Measurements from ENCODE around the gene COL5A1. TPM values are rescaled to one million over a fixed set of nuclear protein-coding genes. Genes with fewer than 3 reads are reported as not detected.

COL5A1 gene
- 53.8 TPM for polyA plus RNA-seq (2012; ENCODE audit: insufficient read length, low read depth)

- TF ChIP-seq POLR2AphosphoS5 (IDR thresholded peaks at IDR 0.05; ENCODE audit: low read depth, low read length) (peak; percentile 56), REST (IDR thresholded peaks at IDR 0.05; ENCODE audit: insufficient read depth in 1 of 2, low read depth in 2 of 2, low read length in 2 of 2) (no peak), FOXP2 (optimal IDR thresholded peaks at IDR 0.05; ENCODE audit: borderline replicate concordance, extremely low read depth, extremely low read length, insufficient read depth) (no peak), TAF1 (IDR thresholded peaks at IDR 0.05; ENCODE audit: borderline replicate concordance, insufficient read depth, low read length) (no peak), SIN3A (IDR thresholded peaks at IDR 0.05; ENCODE audit: borderline replicate concordance, insufficient read depth, low read length) (no peak)
These were observed at the start of gene COL5A1 for GRCh38 chr9:134641173-134641989. COL5A1 (plus strand) TSS chr9:134641803; CDS start chr9:134642188, 385 bp downstream.

GRCh38 chr9:134592018-134592818 is 49.4 kb upstream of the COL5A1 start:
- TF ChIP-seq POLR2AphosphoS5 (IDR thresholded peaks at IDR 0.05; ENCODE audit: low read depth, low read length) (no peak), FOXP2 (optimal IDR thresholded peaks at IDR 0.05; ENCODE audit: borderline replicate concordance, extremely low read depth, extremely low read length, insufficient read depth) (no peak), TAF1 (IDR thresholded peaks at IDR 0.05; ENCODE audit: borderline replicate concordance, insufficient read depth, low read length) (no peak)

- TF ChIP-seq TAF1 (IDR thresholded peaks at IDR 0.05; ENCODE audit: borderline replicate concordance, insufficient read depth, low read length): no peak
- no peak for TF ChIP-seq SIN3A (IDR thresholded peaks at IDR 0.05; ENCODE audit: borderline replicate concordance, insufficient read depth, low read length)
- TF ChIP-seq FOXP2 (optimal IDR thresholded peaks at IDR 0.05; ENCODE audit: borderline replicate concordance, extremely low read depth, extremely low read length, insufficient read depth): no peak
- TF ChIP-seq REST (IDR thresholded peaks at IDR 0.05; ENCODE audit: insufficient read depth in 1 of 2, low read depth in 2 of 2, low read length in 2 of 2): no peak
These were observed 48.8 kb upstream of the COL5A1 start for GRCh38 chr9:134592819-134593200.

GRCh38 chr9:134593286-134594077 is 48.1 kb upstream of the COL5A1 start:
- TF ChIP-seq POLR2AphosphoS5 (IDR thresholded peaks at IDR 0.05; ENCODE audit: low read depth, low read length): no peak

GRCh38 chr9:134594078-134594941 is 47.3 kb upstream of the COL5A1 start:
- TF ChIP-seq FOXP2 (optimal IDR thresholded peaks at IDR 0.05; ENCODE audit: borderline replicate concordance, extremely low read depth, extremely low read length, insufficient read depth) (no peak), SIN3A (IDR thresholded peaks at IDR 0.05; ENCODE audit: borderline replicate concordance, insufficient read depth, low read length) (no peak), POLR2AphosphoS5 (IDR thresholded peaks at IDR 0.05; ENCODE audit: low read depth, low read length) (no peak), REST (IDR thresholded peaks at IDR 0.05; ENCODE audit: insufficient read depth in 1 of 2, low read depth in 2 of 2, low read length in 2 of 2) (no peak), TAF1 (IDR thresholded peaks at IDR 0.05; ENCODE audit: borderline replicate concordance, insufficient read depth, low read length) (no peak)

Data from PFSK-1 (cell line).